Gastroesophageal sphincter (tissue), 4 donors: Measurements from ENCODE around the gene ZNF135. TPM values are rescaled to one million over a fixed set of nuclear protein-coding genes. Genes with fewer than 3 reads are reported as not detected.

Experiments used
- ATAC-seq: fragments of 150-250 bp; one replicate; pipeline ENCODE4 v1.9.1; 2016; ENCODE audit warnings: mild to moderate bottlenecking, moderate library complexity
- H3K27ac ChIP-seq, 4 donors: fragments of 200-600 bp; sonication (generic) in 3 of 4; 1 replicate in 3 of 4; 2 replicates in 1 of 4; pipeline ENCODE4 v1.5.1; 2016 to 2019
- H3K27me3 ChIP-seq: fragments of 200-600 bp; sonication (generic); one replicate; pipeline ENCODE4 v1.5.1; 2019
- H3K36me3 ChIP-seq, 2 donors: fragments of 200-600 bp; sonication (generic); one replicate each; pipeline ENCODE4 v1.5.1; 2019; ENCODE audit warnings: control low read depth in 1 of 2
- H3K4me1 ChIP-seq, 3 donors: fragments of 200-600 bp; sonication (generic); 1 replicate in 2 of 3; 2 replicates in 1 of 3; pipeline ENCODE4 v1.5.1; 2016 to 2019; ENCODE audit warnings: control low read depth in 2 of 3
- H3K4me3 ChIP-seq, 2 donors: fragments of 200-600 bp; sonication (generic); one replicate each; pipeline ENCODE4 v1.5.1; 2019; ENCODE audit warnings: mild to moderate bottlenecking in 1 of 2, moderate library complexity in 1 of 2
- H3K9me3 ChIP-seq, 3 donors: fragments of 200-600 bp; sonication (generic); one replicate each; pipeline ENCODE4 v1.5.1; 2017 to 2019; ENCODE audit warnings: control low read depth in 2 of 3
- CTCF ChIP-seq, 4 experiments: fragments of 200-600 bp in 2 of 4; fragments of 450-650 bp in 2 of 4; sonication (generic) in 1 of 4; IDR thresholded peaks; one replicate each; pipeline ENCODE4 v1.5.1; 2017 to 2019; ENCODE audit warnings: antibody characterized with exemption in 4 of 4, mild to moderate bottlenecking in 2 of 4, moderate library complexity in 2 of 4
- EP300 ChIP-seq: sonication (generic); formaldehyde crosslinking; IDR thresholded peaks from one replicate; pipeline ENCODE4 v1.6.1; 2017; ENCODE audit warnings: antibody characterized with exemption, mild to moderate bottlenecking
- POLR2A ChIP-seq, 2 donors: fragments of 450-650 bp; IDR thresholded peaks; one replicate each; pipeline ENCODE4 v1.6.1; 2017; ENCODE audit warnings: antibody characterized with exemption in 2 of 2, mild to moderate bottlenecking in 2 of 2, moderate library complexity in 1 of 2
- POLR2AphosphoS5 ChIP-seq: sonication (generic); formaldehyde crosslinking; IDR thresholded peaks from one replicate; pipeline ENCODE4 v1.6.1; 2017; ENCODE audit warnings: antibody characterized with exemption
- WGBS, 2 donors: methylation state at CpG; one replicate each; pipeline ENCODE4 v1.1.5; 2018; ENCODE audit warnings: low coverage in 1 of 2; 5-methylcytosine and 5-hydroxymethylcytosine counted together
- total RNA-seq, 4 donors: library from RNA; depleted of rRNA; stranded (reverse); fragments of >200 nt; gene quantifications; one replicate each; pipeline ENCODE4 v1.1.0, GENCODE V29; 2016

ZNF135 gene
- total RNA-seq, 4 donors from 2014 or later: 5.8 to 9.0 (median 7.5) TPM

DNA sequence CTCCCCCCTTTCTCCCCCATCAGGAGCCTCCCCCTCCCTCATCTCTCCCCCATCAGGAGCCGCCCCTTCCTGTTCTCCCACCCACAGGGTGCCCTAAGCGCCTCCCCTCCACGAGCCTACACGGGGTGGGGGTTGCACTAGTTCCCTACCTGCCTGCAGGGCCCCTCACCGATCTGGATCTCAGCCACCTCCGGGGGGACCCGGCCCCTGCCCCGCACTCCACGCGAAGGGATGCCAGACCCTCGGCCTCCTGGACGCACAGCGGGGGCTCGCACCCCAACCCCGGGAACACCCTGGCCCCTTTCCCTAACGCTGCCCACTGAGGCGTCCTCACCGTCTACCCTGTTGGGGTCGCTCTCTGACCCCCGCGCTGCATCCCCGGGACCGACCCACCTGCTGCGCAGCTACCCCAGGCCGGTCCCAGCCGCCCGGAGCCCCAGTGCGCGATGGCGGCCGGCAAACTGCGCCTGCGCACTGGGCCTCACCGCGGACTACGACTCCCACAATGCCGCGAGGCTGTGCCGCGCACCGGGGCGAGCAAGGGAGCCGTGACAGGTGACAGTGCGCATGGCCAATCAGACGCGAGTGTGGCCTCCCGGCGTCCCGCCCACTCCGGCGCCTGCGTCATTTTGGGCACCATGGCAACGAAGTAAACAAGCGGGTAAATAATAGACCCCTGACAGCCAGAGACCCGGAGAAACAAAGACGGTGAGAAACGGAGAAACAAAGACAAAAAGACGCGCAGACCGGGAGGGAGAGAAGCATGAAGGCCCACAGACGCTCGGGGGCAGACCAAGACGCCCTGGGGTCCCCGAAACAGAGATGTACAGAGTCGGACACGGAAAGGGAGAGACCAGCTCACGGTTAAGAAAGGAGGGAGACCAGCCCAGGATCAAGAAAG, 38.9 kb downstream of the ZNF135 start, which contains the start of gene ZSCAN18:
Gene ZSCAN18 (minus strand): TSS at position 451 of the 901 bp plus-strand sequence. CDS start 7,964 bp downstream, outside the sequence.
- no peak for TF ChIP-seq EP300
- TF ChIP-seq POLR2A (IDR thresholded peaks at IDR 0.05): peak; percentile 70 to 78
- no peak for TF ChIP-seq CTCF (IDR thresholded peaks at IDR 0.05)
- TF ChIP-seq POLR2AphosphoS5: peak; percentile 77
- Histone ChIP-seq H3K27ac (peak within 1 kb of the TSS; percentile 94 to 97 (median 95)), H3K9me3 (peaks cover 0 to 61% (median 0%) of the 10 kb centered on the region in 3 donors), H3K27me3 (no peaks in the 10 kb centered on the region), H3K4me1 (peaks cover 0 to 36% (median 8%) of the 10 kb centered on the region in 3 donors), H3K4me3 (peak within 1 kb of the TSS; percentile 76 to 86), H3K36me3 (peaks cover 0 to 25% of the 10 kb centered on the region in 2 donors)
- peak; percentile 100 for ATAC-seq
- WGBS, 2 donors: 0 to 1% methylated on average over 7 to 13 of the region's 67 CpGs

GRCh38 chr19:58098682-58098998, 39.6 kb downstream of the ZNF135 start:
- no peak for ATAC-seq
- 4% methylated on average over 2 of the region's 2 CpGs; no CpG with 5 or more reads in 1 of the 2 donors for WGBS, 2 donors
- peak overlapping the region; percentile 94 to 97 (median 95) for H3K27ac ChIP-seq
- H3K4me3 ChIP-seq: peak overlapping the region; percentile 76 to 86
- peaks cover 0 to 22% of the 10 kb centered on the region in 2 donors for H3K36me3 ChIP-seq
- TF ChIP-seq CTCF (IDR thresholded peaks at IDR 0.05) (no peak), POLR2A (IDR thresholded peaks at IDR 0.05) (no peak), EP300 (no peak), POLR2AphosphoS5 (no peak)
- H3K9me3 ChIP-seq: peaks cover 0 to 61% (median 0%) of the 10 kb centered on the region in 3 donors
- H3K4me1 ChIP-seq: peaks cover 0 to 36% (median 8%) of the 10 kb centered on the region in 3 donors
- no peaks in the 10 kb centered on the region for H3K27me3 ChIP-seq

DNA sequence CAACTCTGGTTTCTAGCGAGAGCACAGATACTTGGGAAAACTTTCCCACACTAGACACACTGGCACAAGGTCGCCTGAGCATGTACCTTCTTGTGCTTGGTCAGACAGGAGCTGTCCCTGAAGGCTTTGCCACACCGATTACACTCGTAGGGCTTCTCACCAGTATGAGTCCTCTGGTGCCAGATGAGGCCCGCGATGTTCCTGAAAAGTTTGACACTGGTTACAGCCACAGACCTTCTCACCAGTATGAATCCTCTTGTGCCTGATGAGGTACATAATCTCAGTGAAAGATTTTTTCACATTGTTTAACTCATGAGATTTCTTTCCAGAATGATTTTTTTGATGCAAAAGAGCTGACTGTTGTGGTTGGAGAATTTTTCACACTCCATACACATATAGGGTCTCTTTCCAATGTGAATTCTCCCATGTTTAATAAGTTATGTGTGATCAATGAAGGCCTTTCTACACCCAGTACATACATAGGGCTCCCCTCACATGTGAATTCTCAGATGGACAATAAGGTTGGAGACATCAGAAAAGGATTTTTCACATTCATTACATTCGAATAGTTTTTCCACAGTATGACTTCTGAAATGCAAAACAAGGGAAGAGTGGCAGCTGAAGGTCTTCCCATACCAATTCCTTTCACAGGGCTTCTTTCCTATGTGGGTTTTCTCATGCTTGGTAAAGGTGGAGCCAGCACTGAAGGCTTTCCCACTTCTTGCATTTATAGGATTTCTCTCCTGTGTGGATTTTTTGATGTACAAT, 48.9 kb downstream of the ZNF135 start:
- H3K27me3 ChIP-seq: no peaks in the 10 kb centered on the region
- TF ChIP-seq EP300 (no peak), POLR2AphosphoS5 (no peak), CTCF (IDR thresholded peaks at IDR 0.05) (no peak), POLR2A (IDR thresholded peaks at IDR 0.05) (no peak)
- H3K4me1 ChIP-seq: no peaks in the 10 kb centered on the region
- H3K4me3 ChIP-seq: no peak overlapping the region
- no peak overlapping the region for H3K27ac ChIP-seq
- WGBS, 2 donors: 82 to 89% methylated on average over 3 to 7 of the region's 7 CpGs
- no peaks in the 10 kb centered on the region for H3K36me3 ChIP-seq
- no peak for ATAC-seq
- H3K9me3 ChIP-seq: peaks cover 0 to 99% (median 10%) of the 10 kb centered on the region in 3 donors

- Histone ChIP-seq H3K4me1 (no peaks in the 10 kb centered on the region), H3K27ac (no peak overlapping the region), H3K9me3 (peaks cover 0 to 99% (median 10%) of the 10 kb centered on the region in 3 donors), H3K27me3 (no peaks in the 10 kb centered on the region), H3K4me3 (no peak overlapping the region), H3K36me3 (no peaks in the 10 kb centered on the region)
- ATAC-seq: no peak
- no peak for TF ChIP-seq POLR2A (IDR thresholded peaks at IDR 0.05)
- no peak for TF ChIP-seq CTCF (IDR thresholded peaks at IDR 0.05)
- WGBS, 2 donors: 79 to 100% methylated on average over 3 of the region's 3 CpGs
Observed at GRCh38 chr19:58108546-58108817, 49.4 kb downstream of the ZNF135 start.
